ENCODE data around the gene STMN1.

Gene STMN1

GRCh38 chr1:25871086-25871703 is 35.0 kb downstream of the STMN1 start:
- no peak for DNase-seq (ENCODE audit: low spot score)

- DNase-seq (ENCODE audit: low spot score): no peak
These were observed 35.6 kb downstream of the STMN1 start for GRCh38 chr1:25870614-25871013.

- no peak for DNase-seq (ENCODE audit: low spot score)
These were observed 36.2 kb downstream of the STMN1 start for GRCh38 chr1:25869909-25870606.

- DNase-seq (ENCODE audit: low spot score): peak; percentile 9
These were observed 38.8 kb downstream of the STMN1 start for GRCh38 chr1:25867210-25867991.

- no peak for DNase-seq (ENCODE audit: low spot score)
These were observed 39.9 kb downstream of the STMN1 start for GRCh38 chr1:25866288-25866687.

GRCh38 chr1:25864434-25864833 is 41.8 kb downstream of the STMN1 start:
- DNase-seq (ENCODE audit: low spot score): no peak

- no peak for DNase-seq (ENCODE audit: low spot score)
These were observed 42.5 kb downstream of the STMN1 start for GRCh38 chr1:25863486-25864262.

GRCh38 chr1:25862785-25863485 is 43.3 kb downstream of the STMN1 start:
- DNase-seq (ENCODE audit: low spot score): no peak

GRCh38 chr1:25861316-25862286 is 44.6 kb downstream of the STMN1 start:
- peak; percentile 47 for DNase-seq (ENCODE audit: low spot score)

GRCh38 chr1:25858906-25859789 is 47.1 kb downstream of the STMN1 start, which contains the start of gene AUNIP:
Gene AUNIP (minus strand): TSS chr1:25859457. CDS start chr1:25859357, 100 bp downstream.
- peak; percentile 85 for DNase-seq (ENCODE audit: low spot score)

GRCh38 chr1:25858494-25858893 is 47.7 kb downstream of the STMN1 start:
- no peak for DNase-seq (ENCODE audit: low spot score)

- DNase-seq (ENCODE audit: low spot score): no peak
These were observed 49.4 kb downstream of the STMN1 start for GRCh38 chr1:25856856-25857255.

- DNase-seq (ENCODE audit: low spot score): no peak
These were observed 51.7 kb downstream of the STMN1 start for GRCh38 chr1:25854554-25854953.

Data from SW480 (cell line).